ENCODE results near the gene EME1. TPM values are rescaled to one million over a fixed set of nuclear protein-coding genes. Genes with fewer than 3 reads are reported as not detected.

The EME1 gene
- total and polyA plus RNA-seq, 2 of the 13 experiments (the other 11 are each of a cell fraction or from before 2014, with no cell fraction given) = 20.7 to 24.6 TPM

DNA sequence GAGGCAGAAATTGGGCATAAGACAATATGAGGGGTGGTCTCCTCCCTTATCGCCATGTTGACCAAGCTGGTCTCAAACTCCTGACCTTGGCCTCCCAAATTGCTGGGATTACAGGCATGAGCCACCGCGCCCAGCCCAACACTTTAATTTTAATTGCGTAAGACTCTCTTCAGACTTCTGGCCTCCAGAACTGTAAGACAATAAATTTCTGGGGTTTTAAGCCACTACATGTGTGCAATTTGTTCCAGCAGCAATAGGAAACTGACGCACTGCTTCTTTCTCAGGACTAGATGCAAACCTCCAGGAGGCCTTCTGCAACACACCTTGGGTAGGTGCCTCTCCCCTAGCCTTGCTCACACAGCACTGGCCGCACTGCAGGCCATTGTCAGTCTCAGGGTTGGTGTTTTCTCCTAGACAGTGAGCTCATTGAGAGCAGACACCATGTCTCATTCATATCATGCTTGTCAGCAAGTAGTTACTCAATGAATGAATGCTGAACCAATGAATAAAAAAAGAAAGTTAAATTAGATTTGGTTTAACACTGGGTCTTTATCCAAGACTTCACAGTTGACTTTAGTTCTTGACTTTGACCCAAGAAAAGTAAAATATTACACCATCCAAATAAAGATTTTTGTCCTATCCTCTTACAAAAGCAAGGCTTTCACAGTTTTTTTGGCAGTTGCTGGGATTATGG is 47.5 kb downstream of the EME1 start:
- Histone ChIP-seq H2AFZ (ENCODE audit: low read length) (no peak overlapping the region), H3K9ac (ENCODE audit: insufficient read depth, low read depth, low read length) (no peak overlapping the region), H4K20me1 (ENCODE audit: insufficient read depth, low read length) (no peaks in the 10 kb centered on the region), H3K4me1 (ENCODE audit: insufficient read depth, low read length) (peaks cover 55% of the 10 kb centered on the region), H3K9me3 (ENCODE audit: low read length) (no peaks in the 10 kb centered on the region), H3K4me2 (ENCODE audit: low read depth, low read length) (peak overlapping the region; percentile 75), H3K27ac (ENCODE audit: extremely low read length, insufficient read depth, low read length) (no peak overlapping the region), H3K79me2 (ENCODE audit: insufficient read depth, low read length) (no peaks in the 10 kb centered on the region), H3K36me3 (replicated peaks in 1 of 2; ENCODE audit: control insufficient read depth in 1 of 2, insufficient read depth in 2 of 2, low read length in 2 of 2) (no peaks in the 10 kb centered on the region), H3K27me3 (ENCODE audit: control insufficient read depth in 1 of 2, insufficient read depth in 2 of 2, low read length in 2 of 2) (no peaks in the 10 kb centered on the region), H3K4me3 (replicated peaks in 1 of 3; ENCODE audit: insufficient read depth in 1 of 3, low read depth in 2 of 3, low read length in 3 of 3) (peak overlapping the region in 2 of 3 experiments; percentile 12 to 61; a peak in 1 of 6 replicates)
- 33% methylated on average over 6 of the region's 6 CpGs for WGBS (ENCODE audit: low lambda C conversion rate)
- DNase-seq (ENCODE audit: low spot score) = peak; percentile 43
- peak; percentile 76 for FAIRE-seq
- BruUV-seq (replicated peaks) = no TSS peak
- intact Hi-C loops (cut with micrococcal nuclease; ENCODE audit: unreplicated experiment) = no loop called here
- ChIA-PET POLR2A (interaction anchor here (0.5 to 3.6 kb wide), 3 partner anchors 9 to 777 kb away, joined by 4 to 29 read pairs (median 5); partner anchors contain the start of gene LRRC59), CTCF (ENCODE audit: low intra/inter-chr PET ratio, low total read pairs) (no interaction called here)
- ATAC-seq = peak; percentile 26; the same call in 1 of the 3 replicates
- in situ Hi-C loops (cut with HindIII; ENCODE audit: extremely low pct_ligation_motif_present, low pct_unique_long_range_greater_than_20kb) = no loop called here
- TF ChIP-seq, protein P1, sequence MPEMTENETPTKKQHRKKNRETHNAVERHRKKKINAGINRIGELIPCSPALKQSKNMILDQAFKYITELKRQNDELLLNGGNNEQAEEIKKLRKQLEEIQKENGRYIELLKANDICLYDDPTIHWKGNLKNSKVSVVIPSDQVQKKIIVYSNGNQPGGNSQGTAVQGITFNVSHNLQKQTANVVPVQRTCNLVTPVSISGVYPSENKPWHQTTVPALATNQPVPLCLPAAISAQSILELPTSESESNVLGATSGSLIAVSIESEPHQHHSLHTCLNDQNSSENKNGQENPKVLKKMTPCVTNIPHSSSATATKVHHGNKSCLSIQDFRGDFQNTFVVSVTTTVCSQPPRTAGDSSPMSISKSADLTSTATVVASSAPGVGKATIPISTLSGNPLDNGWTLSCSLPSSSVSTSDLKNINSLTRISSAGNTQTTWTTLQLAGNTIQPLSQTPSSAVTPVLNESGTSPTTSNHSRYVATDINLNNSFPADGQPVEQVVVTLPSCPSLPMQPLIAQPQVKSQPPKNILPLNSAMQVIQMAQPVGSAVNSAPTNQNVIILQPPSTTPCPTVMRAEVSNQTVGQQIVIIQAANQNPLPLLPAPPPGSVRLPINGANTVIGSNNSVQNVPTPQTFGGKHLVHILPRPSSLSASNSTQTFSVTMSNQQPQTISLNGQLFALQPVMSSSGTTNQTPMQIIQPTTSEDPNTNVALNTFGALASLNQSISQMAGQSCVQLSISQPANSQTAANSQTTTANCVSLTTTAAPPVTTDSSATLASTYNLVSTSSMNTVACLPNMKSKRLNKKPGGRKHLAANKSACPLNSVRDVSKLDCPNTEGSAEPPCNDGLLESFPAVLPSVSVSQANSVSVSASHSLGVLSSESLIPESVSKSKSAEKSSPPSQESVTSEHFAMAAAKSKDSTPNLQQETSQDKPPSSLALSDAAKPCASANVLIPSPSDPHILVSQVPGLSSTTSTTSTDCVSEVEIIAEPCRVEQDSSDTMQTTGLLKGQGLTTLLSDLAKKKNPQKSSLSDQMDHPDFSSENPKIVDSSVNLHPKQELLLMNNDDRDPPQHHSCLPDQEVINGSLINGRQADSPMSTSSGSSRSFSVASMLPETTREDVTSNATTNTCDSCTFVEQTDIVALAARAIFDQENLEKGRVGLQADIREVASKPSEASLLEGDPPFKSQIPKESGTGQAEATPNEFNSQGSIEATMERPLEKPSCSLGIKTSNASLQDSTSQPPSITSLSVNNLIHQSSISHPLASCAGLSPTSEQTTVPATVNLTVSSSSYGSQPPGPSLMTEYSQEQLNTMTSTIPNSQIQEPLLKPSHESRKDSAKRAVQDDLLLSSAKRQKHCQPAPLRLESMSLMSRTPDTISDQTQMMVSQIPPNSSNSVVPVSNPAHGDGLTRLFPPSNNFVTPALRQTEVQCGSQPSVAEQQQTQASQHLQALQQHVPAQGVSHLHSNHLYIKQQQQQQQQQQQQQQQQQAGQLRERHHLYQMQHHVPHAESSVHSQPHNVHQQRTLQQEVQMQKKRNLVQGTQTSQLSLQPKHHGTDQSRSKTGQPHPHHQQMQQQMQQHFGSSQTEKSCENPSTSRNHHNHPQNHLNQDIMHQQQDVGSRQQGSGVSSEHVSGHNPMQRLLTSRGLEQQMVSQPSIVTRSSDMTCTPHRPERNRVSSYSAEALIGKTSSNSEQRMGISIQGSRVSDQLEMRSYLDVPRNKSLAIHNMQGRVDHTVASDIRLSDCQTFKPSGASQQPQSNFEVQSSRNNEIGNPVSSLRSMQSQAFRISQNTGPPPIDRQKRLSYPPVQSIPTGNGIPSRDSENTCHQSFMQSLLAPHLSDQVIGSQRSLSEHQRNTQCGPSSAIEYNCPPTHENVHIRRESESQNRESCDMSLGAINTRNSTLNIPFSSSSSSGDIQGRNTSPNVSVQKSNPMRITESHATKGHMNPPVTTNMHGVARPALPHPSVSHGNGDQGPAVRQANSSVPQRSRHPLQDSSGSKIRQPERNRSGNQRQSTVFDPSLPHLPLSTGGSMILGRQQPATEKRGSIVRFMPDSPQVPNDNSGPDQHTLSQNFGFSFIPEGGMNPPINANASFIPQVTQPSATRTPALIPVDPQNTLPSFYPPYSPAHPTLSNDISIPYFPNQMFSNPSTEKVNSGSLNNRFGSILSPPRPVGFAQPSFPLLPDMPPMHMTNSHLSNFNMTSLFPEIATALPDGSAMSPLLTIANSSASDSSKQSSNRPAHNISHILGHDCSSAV (CRISPR knock-in tag; IDR thresholded peaks at IDR 0.05; ENCODE audit: borderline replicate concordance) = no peak
- TF ChIP-seq SMAD3 (CRISPR knock-in tag; IDR thresholded peaks at IDR 0.05) = no peak
- 0 out of 2 replicates have a peak, but pooled peaks have one; percentile 12 for TF ChIP-seq ZFX (CRISPR knock-in tag; IDR thresholded peaks at IDR 0.05; ENCODE audit: low read depth)
- 0 out of 2 replicates have a peak, but pooled peaks have one; percentile 19 for TF ChIP-seq ZNF614 (CRISPR knock-in tag; IDR thresholded peaks at IDR 0.05; ENCODE audit: borderline replicate concordance)
- TF ChIP-seq, protein P2, sequence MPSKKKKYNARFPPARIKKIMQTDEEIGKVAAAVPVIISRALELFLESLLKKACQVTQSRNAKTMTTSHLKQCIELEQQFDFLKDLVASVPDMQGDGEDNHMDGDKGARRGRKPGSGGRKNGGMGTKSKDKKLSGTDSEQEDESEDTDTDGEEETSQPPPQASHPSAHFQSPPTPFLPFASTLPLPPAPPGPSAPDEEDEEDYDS (CRISPR knock-in tag; IDR thresholded peaks at IDR 0.05) = no peak
- no peak for TF ChIP-seq KDM4B (CRISPR knock-in tag; IDR thresholded peaks at IDR 0.05)
- TF ChIP-seq, protein P3, sequence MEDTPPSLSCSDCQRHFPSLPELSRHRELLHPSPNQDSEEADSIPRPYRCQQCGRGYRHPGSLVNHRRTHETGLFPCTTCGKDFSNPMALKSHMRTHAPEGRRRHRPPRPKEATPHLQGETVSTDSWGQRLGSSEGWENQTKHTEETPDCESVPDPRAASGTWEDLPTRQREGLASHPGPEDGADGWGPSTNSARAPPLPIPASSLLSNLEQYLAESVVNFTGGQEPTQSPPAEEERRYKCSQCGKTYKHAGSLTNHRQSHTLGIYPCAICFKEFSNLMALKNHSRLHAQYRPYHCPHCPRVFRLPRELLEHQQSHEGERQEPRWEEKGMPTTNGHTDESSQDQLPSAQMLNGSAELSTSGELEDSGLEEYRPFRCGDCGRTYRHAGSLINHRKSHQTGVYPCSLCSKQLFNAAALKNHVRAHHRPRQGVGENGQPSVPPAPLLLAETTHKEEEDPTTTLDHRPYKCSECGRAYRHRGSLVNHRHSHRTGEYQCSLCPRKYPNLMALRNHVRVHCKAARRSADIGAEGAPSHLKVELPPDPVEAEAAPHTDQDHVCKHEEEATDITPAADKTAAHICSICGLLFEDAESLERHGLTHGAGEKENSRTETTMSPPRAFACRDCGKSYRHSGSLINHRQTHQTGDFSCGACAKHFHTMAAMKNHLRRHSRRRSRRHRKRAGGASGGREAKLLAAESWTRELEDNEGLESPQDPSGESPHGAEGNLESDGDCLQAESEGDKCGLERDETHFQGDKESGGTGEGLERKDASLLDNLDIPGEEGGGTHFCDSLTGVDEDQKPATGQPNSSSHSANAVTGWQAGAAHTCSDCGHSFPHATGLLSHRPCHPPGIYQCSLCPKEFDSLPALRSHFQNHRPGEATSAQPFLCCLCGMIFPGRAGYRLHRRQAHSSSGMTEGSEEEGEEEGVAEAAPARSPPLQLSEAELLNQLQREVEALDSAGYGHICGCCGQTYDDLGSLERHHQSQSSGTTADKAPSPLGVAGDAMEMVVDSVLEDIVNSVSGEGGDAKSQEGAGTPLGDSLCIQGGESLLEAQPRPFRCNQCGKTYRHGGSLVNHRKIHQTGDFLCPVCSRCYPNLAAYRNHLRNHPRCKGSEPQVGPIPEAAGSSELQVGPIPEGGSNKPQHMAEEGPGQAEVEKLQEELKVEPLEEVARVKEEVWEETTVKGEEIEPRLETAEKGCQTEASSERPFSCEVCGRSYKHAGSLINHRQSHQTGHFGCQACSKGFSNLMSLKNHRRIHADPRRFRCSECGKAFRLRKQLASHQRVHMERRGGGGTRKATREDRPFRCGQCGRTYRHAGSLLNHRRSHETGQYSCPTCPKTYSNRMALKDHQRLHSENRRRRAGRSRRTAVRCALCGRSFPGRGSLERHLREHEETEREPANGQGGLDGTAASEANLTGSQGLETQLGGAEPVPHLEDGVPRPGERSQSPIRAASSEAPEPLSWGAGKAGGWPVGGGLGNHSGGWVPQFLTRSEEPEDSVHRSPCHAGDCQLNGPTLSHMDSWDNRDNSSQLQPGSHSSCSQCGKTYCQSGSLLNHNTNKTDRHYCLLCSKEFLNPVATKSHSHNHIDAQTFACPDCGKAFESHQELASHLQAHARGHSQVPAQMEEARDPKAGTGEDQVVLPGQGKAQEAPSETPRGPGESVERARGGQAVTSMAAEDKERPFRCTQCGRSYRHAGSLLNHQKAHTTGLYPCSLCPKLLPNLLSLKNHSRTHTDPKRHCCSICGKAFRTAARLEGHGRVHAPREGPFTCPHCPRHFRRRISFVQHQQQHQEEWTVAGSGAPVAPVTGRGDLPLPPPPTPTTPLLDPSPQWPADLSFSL (CRISPR knock-in tag; IDR thresholded peaks at IDR 0.05) = 0 out of 2 replicates have a peak, but pooled peaks have one; percentile 11
